Suprapubic skin (tissue), 4 donors: Measurements from ENCODE around the gene PPP2R5C. TPM values are rescaled to one million over a fixed set of nuclear protein-coding genes. Genes with fewer than 3 reads are reported as not detected.

Experiments
- DNase-seq, 2 donors: peaks; one replicate each; pipeline ENCODE4 v3.0.0-alpha.2; 2019; ENCODE audit warnings: low spot score in 2 of 2
- H3K27ac ChIP-seq: fragments of 200-600 bp; sonication (generic); one replicate; pipeline ENCODE4 v1.5.1; 2019
- H3K27me3 ChIP-seq: fragments of 200-600 bp; sonication (generic); one replicate; pipeline ENCODE4 v1.5.1; 2019
- H3K36me3 ChIP-seq: fragments of 200-600 bp; sonication (generic); one replicate; pipeline ENCODE4 v1.5.1; 2019
- H3K4me1 ChIP-seq: fragments of 200-600 bp; sonication (generic); one replicate; pipeline ENCODE4 v1.5.1; 2019
- H3K4me3 ChIP-seq: fragments of 200-600 bp; sonication (generic); one replicate; pipeline ENCODE4 v1.5.1; 2019; ENCODE audit warnings: mild to moderate bottlenecking
- H3K9me3 ChIP-seq: fragments of 200-600 bp; sonication (generic); one replicate; pipeline ENCODE4 v1.5.1; 2019
- CTCF ChIP-seq, 2 donors: fragments of 200-600 bp in 1 of 2; fragments of 450-650 bp in 1 of 2; sonication (generic) in 1 of 2; IDR thresholded peaks; one replicate each; pipeline ENCODE4 v1.5.1; 2016 to 2019; ENCODE audit warnings: antibody characterized with exemption in 2 of 2, mild to moderate bottlenecking in 1 of 2, moderate library complexity in 1 of 2
- EP300 ChIP-seq: sonication (generic); formaldehyde crosslinking; IDR thresholded peaks from one replicate; pipeline ENCODE4 v1.6.1; 2017; ENCODE audit warnings: antibody characterized with exemption
- POLR2A ChIP-seq, 2 donors: fragments of 450-650 bp; IDR thresholded peaks; one replicate each; pipeline ENCODE4 v1.6.1; 2017; ENCODE audit warnings: antibody characterized with exemption in 2 of 2, mild to moderate bottlenecking in 2 of 2, moderate library complexity in 2 of 2
- POLR2AphosphoS5 ChIP-seq, 3 donors: sonication (generic); formaldehyde crosslinking; IDR thresholded peaks; one replicate each; pipeline ENCODE4 v1.6.1; 2017; ENCODE audit warnings: antibody characterized with exemption in 3 of 3
- WGBS: methylation state at CpG from one replicate; pipeline ENCODE4 v1.1.5; 2018; 5-methylcytosine and 5-hydroxymethylcytosine counted together
- total RNA-seq, 4 donors: library from RNA; depleted of rRNA; stranded (reverse); fragments of >200 nt; gene quantifications; one replicate each; pipeline ENCODE4 v1.1.0, GENCODE V29; 2016

The PPP2R5C gene
- total RNA-seq, 4 donors from 2014 or later, result 104 to 149 (median 119) TPM

GRCh38 chr14:101961011-101961721 lies 199.7 kb downstream of the PPP2R5C start:
- TF ChIP-seq EP300, result no peak
- peak; percentile 74 to 84 for TF ChIP-seq CTCF (IDR thresholded peaks at IDR 0.05)
- H3K4me1 ChIP-seq, result peaks cover 19% of the 10 kb centered on the region
- H3K27ac ChIP-seq, result no peak overlapping the region
- peak in 1 of 2 donors; percentile 85 for DNase-seq
- H3K9me3 ChIP-seq, result no peaks in the 10 kb centered on the region
- H3K4me3 ChIP-seq, result no peak overlapping the region
- peaks cover 2% of the 10 kb centered on the region for H3K36me3 ChIP-seq
- H3K27me3 ChIP-seq, result no peaks in the 10 kb centered on the region
- WGBS, result 30% methylated on average over 17 of the region's 19 CpGs

- H3K27me3 ChIP-seq, result no peaks in the 10 kb centered on the region
- peaks cover 26% of the 10 kb centered on the region for H3K4me1 ChIP-seq
- no peak overlapping the region for H3K4me3 ChIP-seq
- H3K9me3 ChIP-seq, result no peaks in the 10 kb centered on the region
- TF ChIP-seq POLR2AphosphoS5 (IDR thresholded peaks at IDR 0.05) (no peak), EP300 (no peak), POLR2A (IDR thresholded peaks at IDR 0.05) (no peak)
- DNase-seq, result peak in 1 of 2 donors; percentile 54
- H3K27ac ChIP-seq, result no peak overlapping the region
- WGBS, result 78% methylated on average over 9 of the region's 9 CpGs
- H3K36me3 ChIP-seq, result no peaks in the 10 kb centered on the region
These were observed 200.4 kb downstream of the PPP2R5C start for GRCh38 chr14:101961746-101962502.

GRCh38 chr14:101962503-101962874 lies 201.0 kb downstream of the PPP2R5C start:
- Histone ChIP-seq H3K27me3 (no peaks in the 10 kb centered on the region), H3K4me3 (no peak overlapping the region), H3K36me3 (no peaks in the 10 kb centered on the region), H3K27ac (no peak overlapping the region), H3K4me1 (peaks cover 31% of the 10 kb centered on the region), H3K9me3 (no peaks in the 10 kb centered on the region)
- peak in 1 of 2 donors; percentile 76 for DNase-seq
- 37% methylated on average over 5 of the region's 5 CpGs for WGBS
- TF ChIP-seq CTCF (IDR thresholded peaks at IDR 0.05), result no peak
- TF ChIP-seq POLR2AphosphoS5 (IDR thresholded peaks at IDR 0.05), result no peak
- TF ChIP-seq EP300, result no peak
- no peak for TF ChIP-seq POLR2A (IDR thresholded peaks at IDR 0.05)

- WGBS, result 80% methylated on average over 5 of the region's 5 CpGs
- no peaks in the 10 kb centered on the region for H3K27me3 ChIP-seq
- no peak overlapping the region for H3K27ac ChIP-seq
- H3K4me1 ChIP-seq, result peaks cover 37% of the 10 kb centered on the region
- no peaks in the 10 kb centered on the region for H3K36me3 ChIP-seq
- no peaks in the 10 kb centered on the region for H3K9me3 ChIP-seq
- H3K4me3 ChIP-seq, result no peak overlapping the region
- TF ChIP-seq POLR2A (IDR thresholded peaks at IDR 0.05), result no peak
- no peak for TF ChIP-seq EP300
- TF ChIP-seq POLR2AphosphoS5 (IDR thresholded peaks at IDR 0.05), result no peak
- DNase-seq, result peak in 1 of 2 donors; percentile 44
These were observed 201.5 kb downstream of the PPP2R5C start for GRCh38 chr14:101963052-101963451.

- 62% methylated on average over 19 of the region's 20 CpGs for WGBS
- Histone ChIP-seq H3K27ac (no peak overlapping the region), H3K36me3 (no peaks in the 10 kb centered on the region), H3K9me3 (no peaks in the 10 kb centered on the region), H3K27me3 (no peaks in the 10 kb centered on the region), H3K4me1 (peaks cover 38% of the 10 kb centered on the region), H3K4me3 (peak overlapping the region; percentile 100)
- peak in 1 of 2 donors; percentile 67 for DNase-seq
- TF ChIP-seq POLR2AphosphoS5 (IDR thresholded peaks at IDR 0.05), result no peak
- TF ChIP-seq POLR2A (IDR thresholded peaks at IDR 0.05), result no peak
- no peak for TF ChIP-seq CTCF (IDR thresholded peaks at IDR 0.05)
- TF ChIP-seq EP300, result no peak
These were observed 202.3 kb downstream of the PPP2R5C start for GRCh38 chr14:101963656-101964296.
